HepG2 (cell line): ENCODE results near the gene CIBAR2. TPM values are rescaled to one million over a fixed set of nuclear protein-coding genes. Genes with fewer than 3 reads are reported as not detected.
A peak's percentile ranks its signal among the peaks of the same experiment; 100 is the strongest.

ENCODE experiments used
- BCL6 ChIP-seq: IDR thresholded peaks from 2 replicates; pipeline ENCODE4 v1.6.1; 2016; ENCODE audit warnings: missing genetic modification reagents, missing compliant biosample characterization
- EP300 ChIP-seq, 3 experiments: sonication (generic) in 1 of 3; formaldehyde crosslinking in 1 of 3; IDR thresholded peaks; 2 replicates each; pipeline versions ENCODE4 v1.5.1 to v1.6.1; 2011 to 2020; ENCODE audit warnings: low read depth in 2 of 3, low read length in 2 of 3, borderline replicate concordance in 1 of 3, improper control_type of control experiment in 1 of 3, mild to moderate bottlenecking in 1 of 3, missing genetic modification reagents in 1 of 3, moderate library complexity in 1 of 3
- MLXIP ChIP-seq: sonication (generic); formaldehyde crosslinking; IDR thresholded peaks from 2 replicates; pipeline ENCODE4 v1.9.0; 2021; ENCODE audit warnings: missing genetic modification reagents, borderline replicate concordance
- PCBP2 ChIP-seq: fragments of 200-400 bp; formaldehyde crosslinking; optimal IDR thresholded peaks from 2 replicates; pipeline ENCODE3; 2018; ENCODE audit warnings: low read length, low read depth; ENCODE audit not compliant: poor library complexity, severe bottlenecking
- PHF20 ChIP-seq: sonication (generic); formaldehyde crosslinking; IDR thresholded peaks from 2 replicates; pipeline ENCODE4 v1.5.0; 2020; ENCODE audit warnings: mild to moderate bottlenecking, missing genetic modification reagents
- RBM22 ChIP-seq: fragments of 200-400 bp; formaldehyde crosslinking; optimal IDR thresholded peaks from 2 replicates; pipeline ENCODE3; 2017; ENCODE audit warnings: mild to moderate bottlenecking, low read length, moderate library complexity
- RFXANK ChIP-seq: IDR thresholded peaks from 2 replicates; pipeline ENCODE4 v1.6.1; 2016
- SALL1 ChIP-seq: sonication (generic); formaldehyde crosslinking; IDR thresholded peaks from 2 replicates; pipeline ENCODE4 v1.8.0; 2022; ENCODE audit warnings: mild to moderate bottlenecking, missing genetic modification reagents
- SRSF1 ChIP-seq: fragments of 200-400 bp; formaldehyde crosslinking; optimal IDR thresholded peaks from 2 replicates; pipeline ENCODE3; 2017; ENCODE audit warnings: mild to moderate bottlenecking, low read depth, low read length, moderate library complexity
- TSC22D2 ChIP-seq: sonication (generic); formaldehyde crosslinking; IDR thresholded peaks from 2 replicates; pipeline ENCODE4 v1.5.1; 2020; ENCODE audit warnings: missing genetic modification reagents, mild to moderate bottlenecking, borderline replicate concordance
- YEATS4 ChIP-seq: sonication (generic); formaldehyde crosslinking; IDR thresholded peaks from 2 replicates; pipeline ENCODE4 v1.4.0; 2020; ENCODE audit warnings: missing genetic modification reagents, borderline replicate concordance
- ZBTB4 ChIP-seq: sonication (generic); formaldehyde crosslinking; IDR thresholded peaks from 2 replicates; pipeline ENCODE4 v1.4.0; 2020; ENCODE audit warnings: missing genetic modification reagents, mild to moderate bottlenecking, borderline replicate concordance
- ZNF136 ChIP-seq: sonication (generic); formaldehyde crosslinking; IDR thresholded peaks from 2 replicates; pipeline ENCODE4 v1.8.1; 2022; ENCODE audit warnings: low read depth, mild to moderate bottlenecking, moderate library complexity, missing genetic modification reagents
- ZNF24 ChIP-seq: fragments of 450-650 bp; IDR thresholded peaks from 2 replicates; pipeline ENCODE4 v1.6.1; 2017; ENCODE audit warnings: antibody characterized with exemption, mild to moderate bottlenecking
- ZNF34 ChIP-seq: sonication (generic); formaldehyde crosslinking; IDR thresholded peaks from 2 replicates; pipeline ENCODE4 v1.4.0; 2020; ENCODE audit warnings: mild to moderate bottlenecking, missing genetic modification reagents, borderline replicate concordance
- ZNF547 ChIP-seq: sonication (generic); formaldehyde crosslinking; IDR thresholded peaks from 2 replicates; pipeline ENCODE4 v1.5.1; 2020; ENCODE audit warnings: mild to moderate bottlenecking, missing genetic modification reagents
- ZNF570 ChIP-seq: sonication (generic); formaldehyde crosslinking; IDR thresholded peaks from 2 replicates; pipeline ENCODE4 v1.4.0; 2020; ENCODE audit warnings: mild to moderate bottlenecking, missing genetic modification reagents, borderline replicate concordance
- ZNF589 ChIP-seq: sonication (generic); formaldehyde crosslinking; conservative IDR thresholded peaks from 2 replicates; pipeline ENCODE4 v1.8.0; 2022; ENCODE audit warnings: mild to moderate bottlenecking, moderate library complexity, missing genetic modification reagents
- ZNF784 ChIP-seq: sonication (generic); formaldehyde crosslinking; IDR thresholded peaks from 2 replicates; pipeline ENCODE4 v1.5.1; 2020; ENCODE audit warnings: missing genetic modification reagents, mild to moderate bottlenecking, borderline replicate concordance
- polyA plus RNA-seq, 8 experiments: library from polyadenylated mRNA; depleted of rRNA in 3 of 8; stranded (reverse) in 7 of 8; unstranded in 1 of 8; fragments of >200 nt; fragmentation: Illumina TruSeq in 4 of 8; extraction: Trizol in 4 of 8; gene quantifications; 2 replicates each; pipeline versions ENCODE4 v1.2.1 to v1.2.3, GENCODE V29; 2011 to 2016; ENCODE audit warnings: low read depth in 4 of 8, missing spikeins in 1 of 8, mixed read lengths in 1 of 8; ENCODE audit not compliant: insufficient read depth in 1 of 8
- total RNA-seq, 5 experiments: library from RNA; depleted of rRNA; stranded (reverse); fragments of >200 nt; fragmentation: Illumina TruSeq; extraction: Trizol; gene quantifications; 2 replicates each; pipeline ENCODE4 v1.2.3, GENCODE V29; 2016; ENCODE audit warnings: low read depth in 1 of 5
- TF ChIP-seq, protein P1 (sequence below): sonication (generic); formaldehyde crosslinking; IDR thresholded peaks from 2 replicates; pipeline ENCODE4 v1.4.0; 2020; ENCODE audit warnings: missing genetic modification reagents

Gene CIBAR2
- total and polyA plus RNA-seq, 2 of the 13 experiments (the other 11 are each of a cell fraction or from before 2014, with no cell fraction given): not detected

DNA sequence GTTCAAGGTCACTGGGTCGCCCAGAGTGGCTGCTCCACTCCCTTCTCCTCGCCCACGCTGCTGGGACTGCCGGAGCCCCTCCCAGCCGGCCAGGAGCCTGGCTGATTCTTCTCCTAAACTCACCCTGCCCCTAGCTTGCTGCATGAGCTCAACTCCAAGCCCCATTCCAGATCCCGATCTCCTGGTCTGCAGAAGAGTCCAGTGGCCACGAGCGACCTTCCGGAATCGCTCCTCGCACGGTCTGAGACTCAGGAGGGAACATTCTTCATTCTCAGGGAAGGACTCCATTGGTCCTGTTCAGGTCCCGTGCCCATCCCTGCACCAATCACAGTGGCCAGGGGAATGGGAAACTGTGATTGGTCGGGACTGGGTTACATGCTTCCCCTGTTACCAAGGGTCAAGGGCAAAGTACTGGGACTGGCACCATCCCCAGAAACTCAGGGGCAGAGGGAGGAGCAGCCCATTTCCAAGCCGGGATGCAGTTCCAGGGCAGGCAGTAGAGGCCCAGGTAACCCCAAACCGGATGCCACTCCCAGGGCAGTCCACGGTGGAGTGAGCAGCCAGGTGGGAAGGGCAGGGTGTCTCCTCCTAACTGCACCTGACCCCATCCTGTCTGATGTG lies 24.5 kb upstream of the CIBAR2 start (continued):
- TF ChIP-seq EP300 (IDR thresholded peaks at IDR 0.05; ENCODE audit: low read depth in 2 of 2, low read length in 2 of 2) (peak; percentile 24 to 67; a peak in 2 of 4 replicates), EP300 (CRISPR knock-in tag; IDR thresholded peaks at IDR 0.05; ENCODE audit: borderline replicate concordance) (no peak; the same call in 1 of the 2 replicates), YEATS4 (CRISPR knock-in tag) (peak; percentile 83), ZBTB4 (CRISPR knock-in tag) (no peak), ZNF784 (CRISPR knock-in tag) (no peak; the same call in none of the 2 replicates), PHF20 (peak; percentile 65), MLXIP (no peak), RFXANK (CRISPR knock-in tag) (no peak; the same call in 1 of the 2 replicates), SRSF1 (peak; percentile 87), RBM22 (peak; percentile 65), ZNF136 (CRISPR knock-in tag) (no peak), BCL6 (CRISPR knock-in tag) (no peak), SALL1 (CRISPR knock-in tag) (peak; percentile 94), ZNF589 (CRISPR knock-in tag) (peak; percentile 96; the same call in 1 of the 2 replicates), TSC22D2 (CRISPR knock-in tag) (0 out of 2 replicates have a peak, but pooled peaks have one; percentile 41), ZNF24 (no peak), ZNF547 (peak; percentile 76; the same call in 1 of the 2 replicates), PCBP2 (no peak), ZNF570 (0 out of 2 replicates have a peak, but pooled peaks have one; percentile 28), ZNF34 (CRISPR knock-in tag) (no peak; the same call in none of the 2 replicates)
- TF ChIP-seq, protein P1, sequence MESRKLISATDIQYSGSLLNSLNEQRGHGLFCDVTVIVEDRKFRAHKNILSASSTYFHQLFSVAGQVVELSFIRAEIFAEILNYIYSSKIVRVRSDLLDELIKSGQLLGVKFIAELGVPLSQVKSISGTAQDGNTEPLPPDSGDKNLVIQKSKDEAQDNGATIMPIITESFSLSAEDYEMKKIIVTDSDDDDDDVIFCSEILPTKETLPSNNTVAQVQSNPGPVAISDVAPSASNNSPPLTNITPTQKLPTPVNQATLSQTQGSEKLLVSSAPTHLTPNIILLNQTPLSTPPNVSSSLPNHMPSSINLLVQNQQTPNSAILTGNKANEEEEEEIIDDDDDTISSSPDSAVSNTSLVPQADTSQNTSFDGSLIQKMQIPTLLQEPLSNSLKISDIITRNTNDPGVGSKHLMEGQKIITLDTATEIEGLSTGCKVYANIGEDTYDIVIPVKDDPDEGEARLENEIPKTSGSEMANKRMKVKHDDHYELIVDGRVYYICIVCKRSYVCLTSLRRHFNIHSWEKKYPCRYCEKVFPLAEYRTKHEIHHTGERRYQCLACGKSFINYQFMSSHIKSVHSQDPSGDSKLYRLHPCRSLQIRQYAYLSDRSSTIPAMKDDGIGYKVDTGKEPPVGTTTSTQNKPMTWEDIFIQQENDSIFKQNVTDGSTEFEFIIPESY (CRISPR knock-in tag): no peak
